Measurements from ENCODE around the gene MAP3K21.

MAP3K21 gene

DNA sequence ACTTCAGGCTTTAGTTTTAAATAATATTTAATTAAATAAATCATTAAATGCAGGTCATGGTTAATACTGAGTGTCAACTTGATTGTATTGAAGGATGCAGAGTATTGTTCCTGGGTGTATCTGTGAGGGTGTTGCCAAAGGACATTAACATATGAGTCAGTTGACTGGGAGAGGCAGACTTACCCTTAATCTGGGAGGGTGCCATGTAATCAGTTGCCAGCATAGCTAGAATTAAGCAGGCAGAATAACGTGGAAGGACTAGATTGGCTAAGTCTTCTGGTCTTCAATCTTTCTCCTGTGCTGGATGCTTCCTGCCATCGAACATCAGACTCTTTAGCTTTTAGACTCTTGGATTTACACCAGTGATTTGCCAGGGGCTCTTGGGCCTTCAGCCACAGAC is 85.3 kb downstream of the MAP3K21 start:
- Histone ChIP-seq H3K4me1 (ENCODE audit: control insufficient read depth, insufficient read depth, low read length, poor library complexity, severe bottlenecking) (no peaks in the 10 kb centered on the region), H3K9me3 (ENCODE audit: control insufficient read depth, low read length) (no peaks in the 10 kb centered on the region), H3K27ac (ENCODE audit: low read depth, low read length, severe bottlenecking) (no peak overlapping the region), H3K4me3 (ENCODE audit: extremely low read depth, insufficient read depth, low read length, poor library complexity, severe bottlenecking) (no peak overlapping the region), H3K36me3 (ENCODE audit: control insufficient read depth, insufficient read depth, low read length) (no peaks in the 10 kb centered on the region)
- 83 to 88% methylated on average over 2 of the region's 2 CpGs for WGBS, 2 experiments (ENCODE audit: insufficient coverage in 2 of 2)

DNA sequence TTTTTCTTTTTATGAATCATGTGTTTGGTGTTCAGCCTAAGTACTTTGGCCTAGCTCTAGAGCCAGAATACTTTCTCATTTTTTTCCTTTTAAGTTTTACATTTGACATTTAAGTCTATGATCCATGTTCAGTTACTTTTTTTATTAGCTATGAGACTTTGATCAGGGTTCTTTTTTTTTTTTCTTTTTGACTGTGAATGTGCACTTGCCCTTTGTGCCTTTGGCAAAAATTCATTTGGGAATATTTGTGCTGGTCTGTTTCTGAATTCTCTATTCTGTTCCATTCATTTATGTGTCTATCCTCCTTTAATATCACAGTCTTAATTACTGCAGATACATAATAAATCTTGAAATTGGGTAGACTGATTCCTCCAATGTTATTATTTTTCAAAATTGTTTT is 93.8 kb downstream of the MAP3K21 start:
- Histone ChIP-seq H3K9me3 (ENCODE audit: control insufficient read depth, low read length) (no peaks in the 10 kb centered on the region), H3K4me1 (ENCODE audit: control insufficient read depth, insufficient read depth, low read length, poor library complexity, severe bottlenecking) (no peaks in the 10 kb centered on the region), H3K36me3 (ENCODE audit: control insufficient read depth, insufficient read depth, low read length) (no peaks in the 10 kb centered on the region), H3K4me3 (ENCODE audit: extremely low read depth, insufficient read depth, low read length, poor library complexity, severe bottlenecking) (no peak overlapping the region), H3K27ac (ENCODE audit: low read depth, low read length, severe bottlenecking) (no peak overlapping the region)

DNA sequence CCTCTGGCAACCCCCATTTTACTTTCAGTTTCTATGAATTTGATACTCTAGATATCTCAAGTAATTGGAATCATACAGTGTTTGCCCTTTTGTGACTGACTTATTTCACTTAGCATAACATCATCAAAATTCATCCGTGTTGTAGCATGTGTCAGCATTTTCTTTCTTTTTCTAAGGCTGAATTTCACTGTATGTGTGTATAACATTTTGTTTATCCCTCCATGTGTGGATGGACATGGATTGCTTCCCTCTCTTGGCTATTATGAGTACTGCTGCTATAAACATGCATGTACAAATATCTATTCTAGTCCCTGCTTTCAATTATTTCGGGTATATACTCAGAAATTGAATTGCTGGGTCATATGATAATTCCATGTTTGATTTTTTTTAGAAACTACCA is 97.3 kb downstream of the MAP3K21 start:
- no peak overlapping the region for H3K27ac ChIP-seq (ENCODE audit: low read depth, low read length, severe bottlenecking)
- H3K4me3 ChIP-seq (ENCODE audit: extremely low read depth, insufficient read depth, low read length, poor library complexity, severe bottlenecking): no peak overlapping the region
- no peaks in the 10 kb centered on the region for H3K4me1 ChIP-seq (ENCODE audit: control insufficient read depth, insufficient read depth, low read length, poor library complexity, severe bottlenecking)
- H3K36me3 ChIP-seq (ENCODE audit: control insufficient read depth, insufficient read depth, low read length): no peaks in the 10 kb centered on the region
- WGBS, 2 experiments (ENCODE audit: insufficient coverage in 2 of 2): no CpG with 5 or more reads among the region's 2 CpGs
- no peaks in the 10 kb centered on the region for H3K9me3 ChIP-seq (ENCODE audit: control insufficient read depth, low read length)

DNA sequence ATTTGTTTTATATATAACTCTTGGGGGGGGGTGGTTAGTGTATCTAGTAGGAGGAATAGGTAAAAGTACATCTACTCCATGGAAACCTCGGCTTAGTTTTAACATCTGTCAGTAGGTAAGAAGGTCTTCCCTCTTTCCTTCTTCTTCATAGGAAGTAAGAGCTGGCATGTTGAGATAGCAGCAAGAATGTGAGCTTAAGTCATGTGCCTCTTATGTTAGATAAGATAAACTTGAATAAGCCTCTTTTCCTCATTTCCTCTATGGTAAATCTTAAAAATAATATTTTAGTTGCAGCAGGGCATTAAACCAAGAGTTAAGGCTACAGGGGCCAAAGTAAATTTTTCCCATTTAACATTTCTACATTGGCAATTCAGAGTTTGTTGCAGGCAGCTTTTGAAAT is 100.4 kb downstream of the MAP3K21 start:
- Histone ChIP-seq H3K36me3 (ENCODE audit: control insufficient read depth, insufficient read depth, low read length) (no peaks in the 10 kb centered on the region), H3K4me1 (ENCODE audit: control insufficient read depth, insufficient read depth, low read length, poor library complexity, severe bottlenecking) (no peaks in the 10 kb centered on the region), H3K9me3 (ENCODE audit: control insufficient read depth, low read length) (peaks cover 7% of the 10 kb centered on the region), H3K27ac (ENCODE audit: low read depth, low read length, severe bottlenecking) (no peak overlapping the region), H3K4me3 (ENCODE audit: extremely low read depth, insufficient read depth, low read length, poor library complexity, severe bottlenecking) (no peak overlapping the region)
- WGBS, 2 experiments (ENCODE audit: insufficient coverage in 2 of 2): 80% methylated on average over 1 of the region's 1 CpG; no CpG with 5 or more reads in 1 of the 2 experiments

DNA sequence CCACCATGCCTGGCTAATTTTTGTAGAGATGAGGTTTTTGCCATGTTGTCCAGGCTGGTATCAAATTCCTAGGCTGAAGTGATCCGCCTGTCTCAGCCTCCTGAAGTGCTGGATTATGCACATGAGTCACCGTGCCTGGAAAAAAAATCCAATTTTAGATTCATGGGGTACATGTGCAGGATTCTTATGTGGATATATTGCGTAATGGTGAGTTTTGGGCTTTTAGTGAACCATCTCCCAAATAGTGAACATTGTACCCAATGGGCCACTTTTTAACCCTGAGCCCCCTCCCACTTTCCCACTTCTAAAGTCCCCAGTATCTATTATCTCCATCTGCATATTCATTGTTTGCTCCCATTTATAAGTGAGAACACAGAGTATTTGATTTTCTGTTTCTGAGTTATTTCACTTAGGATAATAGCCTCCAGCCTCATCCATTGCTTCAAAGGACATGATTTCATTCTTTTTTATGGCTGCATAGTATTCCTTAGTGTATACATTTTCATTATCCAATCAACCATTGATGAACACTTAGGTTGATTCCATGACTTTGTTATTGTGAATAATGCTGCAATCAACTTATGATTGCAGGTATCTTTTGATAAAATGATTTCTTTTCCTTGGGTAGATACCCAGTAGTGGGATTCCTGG is 104.4 kb downstream of the MAP3K21 start:
- Histone ChIP-seq H3K4me1 (ENCODE audit: control insufficient read depth, insufficient read depth, low read length, poor library complexity, severe bottlenecking) (no peaks in the 10 kb centered on the region), H3K27ac (ENCODE audit: low read depth, low read length, severe bottlenecking) (no peak overlapping the region), H3K9me3 (ENCODE audit: control insufficient read depth, low read length) (peaks cover 7% of the 10 kb centered on the region), H3K36me3 (ENCODE audit: control insufficient read depth, insufficient read depth, low read length) (no peaks in the 10 kb centered on the region), H3K4me3 (ENCODE audit: extremely low read depth, insufficient read depth, low read length, poor library complexity, severe bottlenecking) (no peak overlapping the region)
- 57 to 83% methylated on average over 1 to 2 of the region's 3 CpGs for WGBS, 2 experiments (ENCODE audit: insufficient coverage in 2 of 2)

DNA sequence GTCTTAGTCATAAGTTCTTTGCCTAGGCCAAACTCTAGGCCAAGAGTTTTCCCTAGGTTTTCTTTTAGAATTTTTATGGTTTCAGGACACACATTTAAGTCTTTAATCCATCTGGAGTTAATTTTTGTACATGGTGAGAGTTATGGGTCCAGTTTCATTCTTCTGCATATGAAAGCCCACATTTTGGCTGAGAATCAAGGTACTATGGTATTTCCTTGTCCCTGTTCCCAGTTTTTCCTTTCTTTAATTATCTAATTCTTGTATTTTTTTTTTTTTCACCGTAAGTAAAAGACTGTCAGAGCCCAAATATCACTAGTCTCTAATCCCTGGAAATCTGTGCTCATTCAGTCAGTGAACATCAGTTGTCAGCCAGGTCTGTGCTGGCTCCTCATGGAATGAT is 105.4 kb downstream of the MAP3K21 start:
- Histone ChIP-seq H3K27ac (ENCODE audit: low read depth, low read length, severe bottlenecking) (peak overlapping the region; percentile 25), H3K36me3 (ENCODE audit: control insufficient read depth, insufficient read depth, low read length) (no peaks in the 10 kb centered on the region), H3K4me3 (ENCODE audit: extremely low read depth, insufficient read depth, low read length, poor library complexity, severe bottlenecking) (no peak overlapping the region), H3K9me3 (ENCODE audit: control insufficient read depth, low read length) (peaks cover 7% of the 10 kb centered on the region), H3K4me1 (ENCODE audit: control insufficient read depth, insufficient read depth, low read length, poor library complexity, severe bottlenecking) (no peaks in the 10 kb centered on the region)
- whole genome bisulfite sequencing, 2 experiments (ENCODE audit: insufficient coverage in 2 of 2): no CpG with 5 or more reads among the region's 1 CpG

DNA sequence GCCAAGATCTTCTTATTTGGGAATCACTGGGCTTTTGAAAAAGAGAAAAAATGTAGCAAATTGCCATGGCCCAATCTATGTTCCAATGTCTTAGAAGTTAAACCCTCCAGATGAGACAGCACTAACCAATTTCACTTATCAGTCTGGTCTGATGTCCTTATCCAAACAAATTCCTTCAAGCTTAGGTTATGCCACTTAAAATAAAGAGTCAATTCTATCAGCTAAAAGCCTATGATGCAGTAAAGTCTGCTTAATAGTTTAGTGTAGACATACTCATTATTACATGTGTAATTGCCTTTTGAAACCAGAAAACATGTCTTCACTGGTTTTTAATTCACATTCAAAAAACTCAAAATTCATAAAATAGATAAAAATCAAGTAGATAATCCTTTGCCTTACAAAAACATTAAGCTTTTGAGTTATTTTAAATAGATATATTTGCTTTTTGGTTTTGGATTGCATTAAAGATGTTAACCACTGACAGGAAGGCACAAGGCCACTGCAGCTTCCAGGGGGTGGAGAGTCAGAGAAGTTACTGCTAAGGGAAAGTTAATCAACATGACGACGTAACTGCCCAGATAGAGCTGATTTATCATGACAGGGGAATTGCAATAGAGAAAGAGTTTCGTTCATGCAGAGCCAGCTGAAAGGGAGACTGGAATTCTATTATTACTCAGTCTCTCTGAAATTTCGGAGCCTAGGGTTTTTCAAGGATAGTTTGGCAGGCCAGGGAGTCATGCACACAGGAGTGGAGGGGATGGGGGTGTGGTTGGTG is 106.1 kb downstream of the MAP3K21 start:
- Histone ChIP-seq H3K27ac (ENCODE audit: low read depth, low read length, severe bottlenecking) (peak overlapping the region; percentile 25), H3K4me1 (ENCODE audit: control insufficient read depth, insufficient read depth, low read length, poor library complexity, severe bottlenecking) (no peaks in the 10 kb centered on the region), H3K9me3 (ENCODE audit: control insufficient read depth, low read length) (peaks cover 7% of the 10 kb centered on the region), H3K4me3 (ENCODE audit: extremely low read depth, insufficient read depth, low read length, poor library complexity, severe bottlenecking) (no peak overlapping the region), H3K36me3 (ENCODE audit: control insufficient read depth, insufficient read depth, low read length) (no peaks in the 10 kb centered on the region)
- 83 to 92% methylated on average over 4 of the region's 4 CpGs for WGBS, 2 experiments (ENCODE audit: insufficient coverage in 2 of 2)
